ENCODE data around the gene CD99L2. TPM values are rescaled to one million over a fixed set of nuclear protein-coding genes. Genes with fewer than 3 reads are reported as not detected.

CD99L2 gene
- total RNA-seq, 2 donors from 2014 or later = 22.1 to 28.7 TPM

GRCh38 chrX:150902434-150903109 lies 4.1 kb upstream of the CD99L2 start:
- H3K36me3 ChIP-seq (replicated peaks in 1 of 2; ENCODE audit: insufficient read depth in 1 of 2, low read depth in 2 of 2) = no peaks in the 10 kb centered on the region
- peaks cover under 1% of the 10 kb centered on the region for H3K4me1 ChIP-seq
- H3K27ac ChIP-seq = no peak overlapping the region
- intact Hi-C loops (cut with DNase I) = loop anchor here (10.0 kb wide), 1 partner anchor 82 kb away; the partner anchor contains the start of gene HMGB3
- H3K4me3 ChIP-seq = no peak overlapping the region
- H3K9me3 ChIP-seq = no peaks in the 10 kb centered on the region
- ATAC-seq (no peak), DNase-seq (no peak)
- WGBS, 2 donors = 37 to 43% methylated on average over 4 to 5 of the region's 7 CpGs
- TF ChIP-seq CTCF (IDR thresholded peaks at IDR 0.05) (no peak), POLR2A (IDR thresholded peaks at IDR 0.05) (no peak)
- H3K27me3 ChIP-seq = no peaks in the 10 kb centered on the region

- H3K36me3 ChIP-seq (replicated peaks in 1 of 2; ENCODE audit: insufficient read depth in 1 of 2, low read depth in 2 of 2) = no peaks in the 10 kb centered on the region
- H3K9me3 ChIP-seq = no peaks in the 10 kb centered on the region
- H3K4me3 ChIP-seq = no peak overlapping the region
- no peak for TF ChIP-seq CTCF (IDR thresholded peaks at IDR 0.05)
- no peak for TF ChIP-seq POLR2A (IDR thresholded peaks at IDR 0.05)
- WGBS, 2 donors = 2% methylated on average over 42 of the region's 42 CpGs; no CpG with 5 or more reads in 1 of the 2 donors
- H3K4me1 ChIP-seq = peaks cover 5% of the 10 kb centered on the region
- peak; percentile 18 to 42 (median 30) for DNase-seq
- intact Hi-C loops (cut with DNase I) = no loop called here
- peak; percentile 17 for ATAC-seq
- H3K27ac ChIP-seq = peak overlapping the region in 3 of 4 donors; percentile 42 to 73 (median 68)
- H3K27me3 ChIP-seq = no peaks in the 10 kb centered on the region
Measured at GRCh38 chrX:150899191-150899757, 806 bp upstream of the CD99L2 start.

- TF ChIP-seq POLR2A (IDR thresholded peaks at IDR 0.05) (no peak), CTCF (IDR thresholded peaks at IDR 0.05) (no peak)
- WGBS, 2 donors = 1 to 2% methylated on average over 8 to 19 of the region's 22 CpGs
Measured at GRCh38 chrX:150897421-150898320, 797 bp downstream of the CD99L2 start.

GRCh38 chrX:150896632-150897031 lies 1.8 kb downstream of the CD99L2 start:
- intact Hi-C loops (cut with DNase I) = no loop called here
- Histone ChIP-seq H3K4me3 (no peak overlapping the region), H3K27me3 (no peaks in the 10 kb centered on the region), H3K4me1 (peaks cover 5% of the 10 kb centered on the region), H3K36me3 (replicated peaks in 1 of 2; ENCODE audit: insufficient read depth in 1 of 2, low read depth in 2 of 2) (no peaks in the 10 kb centered on the region), H3K27ac (no peak overlapping the region), H3K9me3 (no peaks in the 10 kb centered on the region)
- WGBS, 2 donors = 88 to 94% methylated on average over 4 to 5 of the region's 6 CpGs
- no peak for DNase-seq
- TF ChIP-seq CTCF (IDR thresholded peaks at IDR 0.05) = no peak
- TF ChIP-seq POLR2A (IDR thresholded peaks at IDR 0.05) = no peak
- no peak for ATAC-seq

More at GRCh38 chrX:150897421-150898320, 797 bp downstream of the CD99L2 start:
- Histone ChIP-seq H3K27me3 (no peaks in the 10 kb centered on the region), H3K9me3 (no peaks in the 10 kb centered on the region), H3K4me1 (peaks cover 5% of the 10 kb centered on the region), H3K27ac (peak overlapping the region in 3 of 4 donors; percentile 47 to 73 (median 68)), H3K36me3 (replicated peaks in 1 of 2; ENCODE audit: insufficient read depth in 1 of 2, low read depth in 2 of 2) (no peaks in the 10 kb centered on the region), H3K4me3 (peak overlapping the region in 1 of 2 donors; percentile 37)
- intact Hi-C loops (cut with DNase I) = no loop called here
- DNase-seq (peak; percentile 20 to 45 (median 28)), ATAC-seq (no peak)
